Peyer's patch (tissue), 4 donors: ENCODE measurements around the gene TUG1.

Source experiments
- CTCF ChIP-seq, 6 experiments: fragments of 450-650 bp in 4 of 6; fragments of 200-600 bp in 2 of 6; sonication (generic) in 1 of 6; IDR thresholded peaks; one replicate each; pipeline ENCODE4 v1.5.1; 2017 to 2019; ENCODE audit warnings: antibody characterized with exemption in 6 of 6, mild to moderate bottlenecking in 3 of 6, moderate library complexity in 1 of 6
- POLR2A ChIP-seq, 2 donors: fragments of 450-650 bp; IDR thresholded peaks; one replicate each; pipeline ENCODE4 v1.5.1; 2017; ENCODE audit warnings: antibody characterized with exemption in 2 of 2, mild to moderate bottlenecking in 2 of 2, moderate library complexity in 2 of 2

GRCh38 chr22:30970356-30970746, 1.3 kb downstream of the TUG1 start:
- TF ChIP-seq CTCF (IDR thresholded peaks at IDR 0.05) (no peak), POLR2A (IDR thresholded peaks at IDR 0.05) (no peak)
